ENCODE data around the gene GAS2L3.

The GAS2L3 gene

DNA sequence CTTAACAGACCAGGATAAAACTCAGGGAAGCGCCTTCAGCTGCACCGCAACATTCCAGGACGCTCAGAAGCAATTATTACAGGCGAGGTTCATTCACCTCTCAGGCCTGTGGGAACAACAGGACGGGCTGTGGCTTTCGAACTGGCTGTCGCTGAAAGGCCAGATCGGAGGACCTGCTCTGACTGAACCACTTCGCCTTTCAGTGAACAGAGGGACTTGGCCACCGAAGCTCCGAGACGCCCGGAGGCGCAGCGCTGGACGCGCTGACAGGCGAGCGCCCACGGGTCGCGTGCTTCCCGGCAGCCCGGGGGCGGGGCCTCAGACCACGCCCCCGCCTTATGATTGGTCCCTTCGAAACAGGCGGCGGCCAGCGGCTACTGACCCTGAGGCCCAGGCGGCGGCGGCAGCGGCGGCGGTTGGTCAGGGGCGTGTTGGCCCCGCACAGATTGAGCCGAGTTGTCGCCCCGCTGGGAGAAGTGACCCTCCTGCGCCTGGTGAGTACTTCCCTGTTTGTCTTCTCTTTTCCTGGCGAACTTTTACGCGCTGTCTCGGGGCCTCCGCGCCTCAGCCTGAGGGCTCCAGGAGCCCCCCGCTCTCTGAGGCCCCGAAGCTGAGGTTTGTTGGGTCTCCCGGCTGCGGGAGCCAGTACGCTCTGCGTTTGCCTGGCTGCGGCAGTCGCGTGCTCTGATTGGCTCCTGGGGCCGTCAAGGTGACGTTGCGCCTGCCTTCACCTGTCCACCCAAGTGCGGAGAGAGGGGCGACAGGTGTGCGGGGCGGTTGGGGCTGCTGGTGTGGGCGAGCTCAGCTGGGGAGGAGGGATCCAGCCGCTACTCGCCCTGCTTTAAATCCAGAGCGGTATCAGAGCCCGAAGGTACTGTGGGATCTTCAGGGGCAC lies at the start of gene GAS2L3:
Gene GAS2L3 (plus strand): TSS at position 393 of the 895 bp plus-strand sequence. CDS start 21,221 bp downstream, outside the sequence.
- TF ChIP-seq, protein P1, sequence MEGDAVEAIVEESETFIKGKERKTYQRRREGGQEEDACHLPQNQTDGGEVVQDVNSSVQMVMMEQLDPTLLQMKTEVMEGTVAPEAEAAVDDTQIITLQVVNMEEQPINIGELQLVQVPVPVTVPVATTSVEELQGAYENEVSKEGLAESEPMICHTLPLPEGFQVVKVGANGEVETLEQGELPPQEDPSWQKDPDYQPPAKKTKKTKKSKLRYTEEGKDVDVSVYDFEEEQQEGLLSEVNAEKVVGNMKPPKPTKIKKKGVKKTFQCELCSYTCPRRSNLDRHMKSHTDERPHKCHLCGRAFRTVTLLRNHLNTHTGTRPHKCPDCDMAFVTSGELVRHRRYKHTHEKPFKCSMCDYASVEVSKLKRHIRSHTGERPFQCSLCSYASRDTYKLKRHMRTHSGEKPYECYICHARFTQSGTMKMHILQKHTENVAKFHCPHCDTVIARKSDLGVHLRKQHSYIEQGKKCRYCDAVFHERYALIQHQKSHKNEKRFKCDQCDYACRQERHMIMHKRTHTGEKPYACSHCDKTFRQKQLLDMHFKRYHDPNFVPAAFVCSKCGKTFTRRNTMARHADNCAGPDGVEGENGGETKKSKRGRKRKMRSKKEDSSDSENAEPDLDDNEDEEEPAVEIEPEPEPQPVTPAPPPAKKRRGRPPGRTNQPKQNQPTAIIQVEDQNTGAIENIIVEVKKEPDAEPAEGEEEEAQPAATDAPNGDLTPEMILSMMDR (IDR thresholded peaks at IDR 0.05) = no peak
- Histone ChIP-seq H3K27ac (peak within 1 kb of the TSS; percentile 10 to 70), H3K4me3 (peak within 1 kb of the TSS; percentile 72)
- peak; percentile 91 for DNase-seq (ENCODE audit: low spot score)

DNA sequence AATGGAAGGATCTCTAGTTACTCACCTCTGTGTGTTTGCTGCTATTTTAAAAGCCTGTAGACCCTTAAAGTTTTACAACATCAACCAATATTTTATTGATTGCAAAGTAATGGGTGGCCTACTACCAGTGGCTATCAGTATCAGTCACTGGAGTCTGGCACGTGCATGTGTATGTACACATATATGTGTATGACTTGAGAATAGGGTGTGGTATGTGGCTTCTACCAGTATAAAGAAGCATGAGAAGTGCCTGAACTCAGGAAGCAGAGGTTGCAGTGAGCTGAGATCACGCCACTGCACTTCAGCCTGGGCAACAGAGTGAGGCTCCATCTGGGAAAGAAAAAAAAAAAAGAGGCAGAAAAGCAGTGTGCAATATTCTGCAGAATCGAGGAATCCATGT lies 45.5 kb upstream of the GAS2L3 start:
- H3K4me3 ChIP-seq = no peak overlapping the region
- H3K27ac ChIP-seq = no peak overlapping the region
- TF ChIP-seq, protein P1 (IDR thresholded peaks at IDR 0.05) = no peak
- DNase-seq (ENCODE audit: low spot score) = no peak

DNA sequence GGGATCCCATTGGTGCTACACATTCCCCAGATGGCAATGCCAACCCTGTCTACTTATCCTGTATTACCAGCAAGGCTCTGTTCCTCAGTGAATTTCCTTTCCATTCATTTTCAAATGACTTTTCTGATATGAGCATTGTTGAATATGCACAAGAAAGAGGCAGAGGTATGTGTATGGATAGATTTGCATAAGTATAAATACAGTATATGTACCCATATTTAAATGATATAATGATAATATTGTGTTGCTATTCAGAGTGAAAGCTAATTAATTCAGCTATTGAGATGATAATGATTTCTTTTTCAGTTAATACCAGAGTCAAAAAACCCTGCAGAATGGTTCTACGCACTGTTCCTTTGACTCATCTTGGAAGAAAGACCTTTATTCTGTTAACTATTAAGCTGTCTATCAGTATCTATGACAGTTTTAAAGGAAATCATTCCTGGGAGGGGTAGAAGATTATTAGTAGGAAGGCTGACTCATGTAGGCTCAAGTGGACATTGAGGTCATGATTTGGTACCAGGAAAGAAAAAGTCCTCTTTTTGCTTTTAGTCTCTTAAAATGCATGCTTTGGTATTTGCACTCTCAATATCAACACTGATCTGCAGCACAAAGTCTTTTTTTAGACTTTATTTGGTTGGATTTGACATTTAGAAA lies 44.9 kb upstream of the GAS2L3 start:
- TF ChIP-seq, protein P1 (IDR thresholded peaks at IDR 0.05) = no peak
- H3K4me3 ChIP-seq = no peak overlapping the region
- DNase-seq (ENCODE audit: low spot score) = no peak
- no peak overlapping the region for H3K27ac ChIP-seq

DNA sequence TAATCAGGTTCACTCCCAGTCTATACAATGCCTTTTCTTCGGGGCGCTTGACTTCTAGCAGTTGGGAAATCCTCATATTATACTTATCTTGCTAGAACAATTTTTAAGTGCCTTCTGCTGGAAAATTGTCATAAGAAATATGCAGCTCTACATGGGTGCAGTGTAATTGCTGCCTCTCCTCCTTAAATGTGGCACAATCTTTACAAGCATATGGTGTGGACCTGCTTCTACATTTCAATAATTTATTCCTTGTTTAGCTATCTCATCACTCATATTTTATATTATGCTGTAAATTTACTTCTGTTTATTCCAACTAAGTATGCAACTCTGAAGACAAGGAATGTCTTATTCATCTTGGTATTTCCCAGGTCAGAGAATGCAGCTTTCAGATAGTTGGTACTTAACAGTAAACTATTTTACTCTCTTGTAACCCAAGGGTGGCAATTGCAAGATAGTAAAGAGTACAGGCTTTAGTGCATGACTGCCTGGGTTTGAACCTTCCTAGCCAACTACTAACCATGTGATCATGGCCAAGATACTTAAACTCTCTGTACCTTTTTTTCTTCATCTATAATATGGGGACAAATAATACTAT lies 43.6 kb upstream of the GAS2L3 start:
- TF ChIP-seq, protein P1 (IDR thresholded peaks at IDR 0.05) = no peak
- H3K27ac ChIP-seq = no peak overlapping the region
- no peak for DNase-seq (ENCODE audit: low spot score)
- no peak overlapping the region for H3K4me3 ChIP-seq

DNA sequence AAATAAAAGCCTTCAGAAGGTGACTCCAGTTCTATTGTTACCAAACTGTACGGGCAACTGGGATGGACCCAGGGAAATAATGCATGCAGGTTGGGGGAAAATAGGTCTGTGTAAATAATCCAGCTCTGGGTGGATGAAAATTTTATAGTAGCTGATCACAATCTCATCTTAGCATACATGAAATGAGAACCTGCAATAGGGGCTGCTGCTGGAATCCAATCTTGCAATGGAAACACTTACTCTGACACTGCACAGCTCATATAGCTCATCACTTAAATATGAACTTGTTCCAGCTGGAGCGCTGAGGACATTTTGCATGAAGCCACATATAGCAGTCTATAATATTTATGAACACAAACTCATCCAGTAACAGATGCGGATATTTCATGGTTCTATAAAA lies 40.1 kb upstream of the GAS2L3 start:
- no peak overlapping the region for H3K4me3 ChIP-seq
- TF ChIP-seq, protein P1 (IDR thresholded peaks at IDR 0.05) = no peak
- no peak overlapping the region for H3K27ac ChIP-seq
- no peak for DNase-seq (ENCODE audit: low spot score)

DNA sequence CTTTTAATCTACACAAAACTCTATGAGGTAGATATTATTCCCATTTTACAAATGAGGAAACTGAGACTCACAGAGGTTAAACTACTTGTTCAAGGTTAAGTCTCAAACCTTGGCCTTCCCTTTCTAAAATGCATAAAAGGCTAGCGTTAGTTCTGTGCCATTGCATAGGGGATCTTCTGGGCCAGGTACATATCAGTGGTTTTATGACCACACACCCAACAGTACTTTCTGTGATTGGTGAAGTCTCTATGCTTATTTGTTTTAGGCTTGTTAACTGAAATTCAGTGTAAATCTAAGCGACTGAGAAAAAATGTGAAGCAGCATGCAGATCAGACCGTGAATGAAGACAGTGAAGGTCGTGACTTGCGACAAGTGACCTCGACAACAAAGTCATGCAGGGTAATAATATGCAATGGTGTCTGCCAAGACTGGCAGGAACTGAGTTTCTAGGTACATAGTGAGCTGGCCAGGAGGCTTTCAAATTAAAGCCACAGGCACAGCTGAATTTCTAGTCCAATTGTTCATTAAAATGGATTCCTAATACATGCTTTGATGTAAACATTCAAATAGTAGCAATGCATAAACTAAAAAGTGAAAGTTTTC lies 38.8 kb upstream of the GAS2L3 start:
- TF ChIP-seq, protein P1 (IDR thresholded peaks at IDR 0.05) = no peak
- no peak for DNase-seq (ENCODE audit: low spot score)
- Histone ChIP-seq H3K4me3 (no peak overlapping the region), H3K27ac (no peak overlapping the region)

Measured in coronary artery (tissue), 2 donors.